Erythroblast (primary cell): ENCODE measurements around the gene MPHOSPH10.

Experiments used
- GATA1 ChIP-seq: IDR thresholded peaks from 2 replicates; pipeline ENCODE4 v1.6.1; 2011; ENCODE audit warnings: low read depth, mild to moderate bottlenecking, control low read depth, low read length, moderate library complexity
- POLR2A ChIP-seq: IDR thresholded peaks from 2 replicates; pipeline ENCODE4 v1.6.1; 2011; ENCODE audit warnings: mild to moderate bottlenecking, low read length

GRCh38 chr2:71122387-71123298 lies 7.8 kb upstream of the MPHOSPH10 start:
- TF ChIP-seq POLR2A = no peak
- TF ChIP-seq GATA1 = no peak
